Inferior parietal cortex (tissue), 1 donor: ENCODE data around the gene IER5L.
"Not testable (repeated sequence)": the region's sequence is repeated elsewhere in the genome, so short reads cannot be mapped to it uniquely, and the experiment has no call there.

Experiments used
- DNase-seq: peaks from one replicate; pipeline ENCODE4 v3.0.0-alpha.2; 2016; ENCODE audit errors: extremely low spot score

IER5L gene

DNA sequence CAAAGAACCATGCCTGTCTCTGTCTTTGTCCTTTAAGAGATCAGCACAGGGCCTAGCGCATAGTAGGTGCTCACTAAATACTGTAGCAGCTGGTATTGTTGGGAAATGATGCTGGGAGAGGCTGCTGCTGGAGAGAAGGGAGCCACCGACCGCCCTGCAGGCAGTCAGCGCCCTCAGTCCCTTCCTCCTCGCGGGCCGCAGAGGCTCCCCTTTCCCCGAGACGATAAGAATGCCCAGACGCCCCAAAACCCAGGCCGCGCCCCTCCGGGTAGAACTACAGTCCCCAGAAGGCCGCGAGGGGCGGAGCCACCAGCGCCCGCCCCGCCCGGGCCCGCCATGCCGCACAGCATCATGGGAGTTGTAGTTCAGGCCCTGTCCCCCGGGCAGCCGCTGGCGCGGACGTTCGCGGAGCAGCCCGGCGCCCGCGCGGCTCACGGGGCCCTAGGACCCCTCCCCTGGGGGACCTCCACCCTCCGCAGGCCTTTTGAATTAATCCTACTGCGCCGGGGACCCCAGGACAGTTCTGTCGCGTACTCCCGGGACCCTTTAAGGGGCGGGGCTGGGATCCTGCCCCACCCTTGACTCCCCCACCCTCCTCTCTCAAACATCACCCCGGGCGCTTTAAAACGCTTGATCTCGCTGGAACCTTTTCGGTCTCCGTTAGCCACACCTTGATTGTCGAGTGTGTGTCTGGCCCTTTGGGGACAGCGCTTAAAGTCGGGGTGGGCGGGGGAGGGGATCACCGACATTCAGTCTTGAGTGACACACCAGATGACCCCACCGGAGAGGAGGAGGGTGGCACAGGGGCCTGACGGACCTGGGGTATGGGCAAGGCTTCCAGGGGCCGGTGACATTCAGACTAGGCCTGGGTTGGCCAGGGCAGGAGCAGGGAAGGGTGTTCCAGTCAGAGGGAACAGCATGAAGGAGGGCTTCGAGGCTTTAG, 24.8 kb upstream of the IER5L start:
- DNase-seq, result peak; percentile 89

DNA sequence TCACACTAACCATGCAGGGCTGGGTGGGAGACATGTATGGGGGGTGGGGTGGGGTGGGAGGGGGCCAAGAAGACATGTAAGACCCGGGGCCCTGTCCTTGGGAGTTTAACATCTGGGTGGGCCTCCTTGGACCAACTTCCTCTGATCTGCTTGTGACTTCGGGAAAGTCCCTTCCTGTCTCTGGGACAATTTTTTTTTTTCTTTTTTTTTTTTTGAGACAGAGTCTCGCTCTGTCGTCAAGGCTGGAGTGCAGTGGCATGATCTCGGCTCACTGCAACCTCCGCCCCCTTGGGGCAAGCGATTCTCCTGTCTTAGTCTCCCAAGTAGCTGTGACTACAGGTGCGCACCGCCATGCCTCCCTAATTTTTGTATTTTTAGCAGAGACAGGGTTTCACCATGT, 23.8 kb upstream of the IER5L start:
- no peak for DNase-seq

DNA sequence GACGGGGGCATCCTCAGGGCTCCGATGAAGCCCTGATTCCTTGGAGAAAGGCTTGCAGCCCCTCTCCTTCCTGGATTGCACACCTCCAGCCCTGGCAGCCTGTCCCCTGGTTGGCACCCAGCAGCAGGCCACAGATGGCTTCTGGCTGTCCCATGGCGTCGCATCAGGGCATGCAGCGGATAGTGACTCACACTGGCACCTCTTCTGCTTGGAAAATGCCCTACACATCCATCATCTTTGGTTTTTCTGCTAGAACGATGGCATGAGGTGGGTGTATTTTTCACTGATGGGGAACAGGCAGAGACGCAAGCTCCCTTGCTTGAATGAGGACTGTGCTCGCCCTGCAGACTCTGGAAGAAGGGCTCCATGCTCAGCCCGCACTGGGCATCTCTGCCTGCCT, 23.2 kb upstream of the IER5L start:
- DNase-seq, result peak; percentile 16

DNA sequence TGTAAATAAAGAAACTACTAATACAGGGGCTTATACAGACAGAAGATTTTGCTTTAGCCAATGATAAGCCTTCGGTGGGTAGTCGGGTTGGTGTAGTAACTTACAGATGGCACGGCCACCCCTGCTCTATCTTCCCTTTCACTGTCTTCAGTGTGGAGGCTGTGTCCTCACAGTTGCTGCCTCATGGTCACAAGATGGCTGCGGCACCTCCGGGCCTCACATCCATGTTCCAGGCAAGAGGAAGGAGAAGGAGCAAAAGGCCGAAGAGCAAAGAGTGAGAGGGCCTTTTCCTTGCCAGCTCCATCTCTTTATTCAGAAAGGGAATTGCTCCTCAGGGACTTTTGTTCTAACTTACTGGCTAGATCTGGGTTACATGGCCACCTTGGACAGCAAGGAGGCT, 22.2 kb upstream of the IER5L start:
- no peak for DNase-seq

DNA sequence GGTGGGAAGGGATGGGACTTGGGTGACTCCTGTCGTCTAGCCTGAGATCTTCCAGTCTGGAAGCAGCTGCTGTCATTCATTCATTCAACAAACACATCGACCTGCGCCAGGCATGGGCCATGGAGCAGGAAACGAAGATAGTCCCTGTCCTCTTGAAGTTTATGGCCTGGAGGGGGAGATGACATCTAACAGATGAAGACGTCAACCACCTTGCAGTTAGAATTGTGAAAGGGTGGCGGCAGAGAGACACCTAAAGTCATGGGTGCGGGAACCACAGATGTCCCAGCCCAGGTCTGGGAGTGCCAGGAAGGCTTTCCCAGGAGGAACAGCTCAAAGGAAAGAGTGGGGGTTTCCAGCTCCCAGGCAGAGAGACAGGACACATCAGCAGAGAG, 21.0 kb upstream of the IER5L start:
- no peak for DNase-seq

DNA sequence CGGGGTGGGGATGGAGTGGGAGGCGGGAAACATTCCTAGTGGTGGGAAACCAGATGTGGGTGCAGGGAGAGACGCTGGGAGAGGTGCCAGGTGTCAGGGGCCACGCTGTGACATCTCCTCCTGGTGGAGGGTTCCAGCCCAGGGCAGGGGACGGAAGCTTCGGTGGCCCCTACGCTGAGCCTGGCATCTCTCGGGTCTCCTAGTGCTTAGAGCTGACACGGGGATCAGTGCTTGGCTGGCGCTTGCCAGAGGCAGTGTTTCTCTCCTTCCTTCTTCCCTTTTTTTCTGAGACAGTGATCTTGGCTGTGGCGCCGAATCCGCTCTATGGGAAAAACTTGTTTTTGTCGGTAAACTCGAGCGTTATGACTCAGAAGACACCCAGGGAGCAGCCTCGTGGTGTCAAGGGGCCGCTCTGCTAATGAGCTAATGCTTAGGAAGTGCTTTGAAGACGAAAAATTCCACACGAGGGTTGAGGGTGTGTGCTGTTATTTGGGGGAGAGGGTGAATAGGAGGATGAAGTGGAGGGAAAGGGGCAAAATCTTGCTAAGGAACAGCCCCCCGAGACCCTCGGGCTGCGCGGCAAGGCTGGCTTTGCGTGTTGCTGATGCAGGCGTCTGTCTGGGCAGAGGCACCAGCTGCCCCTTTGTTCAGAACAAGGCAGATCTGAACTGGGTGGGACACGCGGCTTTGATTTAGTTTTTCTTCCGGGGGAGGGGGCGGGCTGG, 20.4 kb upstream of the IER5L start:
- no peak for DNase-seq

DNA sequence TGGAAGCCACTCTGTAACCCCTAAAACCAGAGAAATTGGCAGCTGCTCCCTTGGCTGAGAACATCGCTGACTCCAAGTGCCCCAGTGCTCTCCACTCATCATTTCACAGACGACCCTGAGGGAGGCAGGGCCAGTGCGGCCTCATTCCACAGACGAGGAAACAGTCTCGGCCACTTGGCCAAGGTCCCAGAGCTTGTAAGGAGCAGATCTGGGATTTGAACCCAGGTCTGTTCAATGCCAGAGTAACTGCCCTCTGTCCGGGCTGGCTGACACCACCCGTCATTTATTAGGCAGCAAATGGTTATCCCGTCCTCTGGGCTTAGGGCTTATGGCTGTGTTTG, 19.9 kb upstream of the IER5L start:
- DNase-seq, result no peak

DNA sequence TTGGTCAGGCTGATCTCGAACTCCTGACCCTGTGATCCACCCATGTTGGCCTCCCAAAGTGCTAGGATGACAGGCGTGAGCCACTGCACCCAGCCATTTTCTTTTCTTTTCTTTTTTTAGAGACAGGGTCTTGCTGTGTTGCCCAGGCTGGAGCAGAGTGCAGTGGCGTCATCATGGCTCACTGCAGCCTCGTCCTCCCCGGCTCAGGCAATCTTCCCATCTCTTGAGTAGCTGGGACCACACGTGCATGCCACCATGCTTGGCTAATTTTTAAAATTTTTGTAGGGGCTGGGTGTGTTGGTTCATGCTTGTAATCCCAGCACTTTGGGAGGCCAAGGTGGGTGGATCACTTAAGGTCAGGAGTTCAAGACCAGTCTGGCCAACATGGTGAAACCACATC, 19.0 kb upstream of the IER5L start:
- not testable (repeated sequence) for DNase-seq

DNA sequence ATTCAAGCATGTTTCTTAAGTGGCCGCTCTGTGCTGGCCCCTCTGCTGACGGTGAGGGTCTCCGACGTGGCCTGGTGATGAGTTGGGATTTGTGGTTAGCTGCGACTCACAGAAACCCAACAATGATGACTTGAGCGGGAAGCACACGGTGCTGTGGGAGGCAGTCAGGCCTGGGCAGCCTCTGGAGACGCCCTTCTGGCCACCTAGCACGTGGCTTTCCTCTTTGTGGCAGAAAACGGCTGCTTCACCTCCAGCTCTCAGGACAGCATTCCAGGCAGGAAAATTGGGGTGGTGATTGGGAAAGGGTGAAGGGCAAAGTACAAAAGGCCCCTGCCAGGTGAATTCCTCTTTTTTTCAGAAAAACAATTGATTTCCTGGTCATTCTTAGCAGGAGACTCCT, 17.5 kb upstream of the IER5L start:
- DNase-seq, result no peak

DNA sequence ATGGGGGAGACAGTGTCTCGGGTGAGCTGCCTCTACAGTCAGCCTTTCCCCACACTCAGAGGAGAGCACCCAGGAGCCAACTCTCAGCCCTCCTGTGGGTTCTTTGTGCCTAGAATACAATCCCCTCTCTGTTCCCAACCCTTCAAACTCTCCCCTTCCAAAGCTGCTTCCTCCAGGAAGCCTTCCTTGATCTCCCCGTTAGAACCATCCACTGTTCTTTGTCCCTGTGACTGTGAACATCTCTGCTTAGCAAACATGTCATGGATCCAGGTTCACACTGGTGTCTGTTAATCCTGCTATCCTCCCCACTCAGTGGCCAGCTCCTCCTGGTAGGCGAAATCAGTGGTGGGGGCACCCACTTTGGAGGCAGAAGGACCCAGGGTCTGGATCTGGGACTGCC, 16.2 kb upstream of the IER5L start:
- DNase-seq, result no peak

DNA sequence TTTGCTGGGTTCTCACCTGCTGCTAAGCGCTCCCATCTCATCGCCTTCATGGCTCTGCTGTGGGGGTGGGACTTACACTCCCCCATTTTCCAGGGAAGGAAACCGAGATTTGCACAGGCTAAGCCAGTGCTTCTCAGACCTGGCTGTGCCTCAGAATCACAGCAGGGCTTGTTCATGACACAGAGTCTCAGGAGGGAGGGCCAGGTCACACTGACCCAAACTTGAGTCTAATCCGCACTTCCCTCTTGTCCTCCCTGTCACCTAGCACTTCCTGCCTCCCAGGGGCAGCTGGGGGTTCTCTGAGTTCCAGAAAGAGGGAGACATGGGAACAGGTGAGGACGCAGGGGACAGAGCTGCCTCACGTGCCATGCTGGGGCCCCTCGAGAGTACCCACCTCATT, 15.6 kb upstream of the IER5L start:
- DNase-seq, result no peak

DNA sequence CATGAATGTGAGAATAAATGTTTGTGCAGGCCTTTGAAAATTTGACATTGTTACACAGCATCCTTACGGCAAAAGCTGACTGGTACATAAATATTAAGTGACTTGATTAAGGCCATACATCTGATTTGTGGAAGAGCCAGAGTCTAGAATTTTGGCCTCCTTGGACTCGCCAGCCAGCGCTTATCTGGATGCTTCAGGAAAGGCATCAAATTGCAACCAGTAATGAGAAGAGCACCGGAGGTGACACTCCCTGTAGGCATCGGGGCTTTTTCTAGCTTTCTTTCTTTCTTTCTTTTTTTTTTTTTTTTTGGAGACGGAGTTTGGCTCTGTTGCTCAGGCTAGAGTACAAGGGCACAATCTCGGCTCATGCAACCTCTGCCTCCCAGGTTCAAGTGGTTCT, 13.2 kb upstream of the IER5L start:
- DNase-seq, result no peak

DNA sequence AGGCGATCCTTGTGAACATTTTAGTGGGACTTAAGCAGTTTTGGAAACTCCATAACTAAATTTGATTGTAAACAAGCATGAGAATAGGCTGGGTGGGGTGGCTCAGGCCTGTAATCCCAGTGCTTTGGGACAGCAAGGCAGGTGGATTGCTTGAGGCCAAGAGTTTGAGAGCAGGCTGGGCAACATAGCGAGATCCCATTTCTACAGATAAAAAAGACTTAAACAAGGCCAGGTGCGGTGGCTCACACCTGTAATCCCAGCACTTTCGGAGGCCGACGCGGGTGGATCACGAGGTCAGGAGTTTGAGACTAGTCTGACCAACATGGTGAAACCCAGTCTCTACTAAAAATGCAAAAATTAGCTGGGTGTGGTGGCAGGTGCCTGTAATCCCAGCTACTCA, 11.9 kb upstream of the IER5L start:
- not testable (repeated sequence) for DNase-seq

DNA sequence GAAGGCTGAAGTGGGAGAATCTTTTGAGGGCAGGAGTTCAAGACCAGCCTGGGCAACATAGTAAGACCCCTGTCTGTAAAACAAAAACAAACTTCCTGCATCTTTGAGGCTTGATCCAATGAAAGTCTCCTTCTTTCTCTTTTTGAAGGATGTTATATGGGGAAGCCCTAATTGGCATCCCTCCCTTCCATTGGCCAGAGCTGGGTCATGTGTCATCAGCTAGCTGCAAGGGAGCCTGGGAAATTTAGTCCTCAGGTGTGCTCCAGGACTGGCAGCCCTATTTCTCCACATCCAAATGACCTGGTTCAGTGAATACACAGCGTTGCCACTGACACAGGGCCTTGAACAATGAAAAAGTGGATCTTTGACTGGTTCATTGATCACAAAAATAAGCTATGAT, 9.0 kb upstream of the IER5L start:
- no peak for DNase-seq

DNA sequence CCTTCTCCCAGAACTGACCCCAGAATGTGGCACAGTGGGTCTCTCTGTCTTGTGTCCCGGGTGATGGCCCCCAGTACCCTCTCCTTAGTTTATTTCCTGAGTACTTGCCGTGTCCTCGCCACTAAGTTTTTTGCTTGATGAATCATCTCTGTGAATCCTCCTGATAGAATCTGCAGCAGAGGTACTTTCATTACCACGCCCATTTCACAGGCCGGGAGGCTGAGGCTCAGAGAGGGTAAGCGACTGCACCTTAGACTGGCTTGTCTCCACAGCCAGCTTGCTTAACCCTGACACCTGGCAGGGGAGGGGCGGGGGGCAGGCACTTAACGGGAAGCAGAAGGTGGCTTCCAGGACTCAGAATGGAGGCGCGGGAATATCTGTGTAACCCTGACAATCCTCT, 7.9 kb upstream of the IER5L start:
- DNase-seq, result no peak

DNA sequence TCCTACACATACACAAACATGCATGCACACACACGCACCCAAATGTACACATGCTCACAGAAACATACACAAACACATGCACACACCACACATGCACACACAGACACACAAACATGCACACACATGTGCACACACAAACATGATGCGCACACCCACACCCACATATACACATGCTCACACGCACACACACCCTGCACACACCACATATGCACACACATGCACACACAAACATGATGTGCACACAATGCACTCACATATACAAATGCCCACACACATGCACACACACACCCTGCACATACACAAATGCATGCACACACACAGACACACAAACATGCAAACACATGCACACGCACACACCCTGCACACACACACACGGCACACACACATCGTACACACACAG, 7.3 kb upstream of the IER5L start:
- DNase-seq, result no peak

DNA sequence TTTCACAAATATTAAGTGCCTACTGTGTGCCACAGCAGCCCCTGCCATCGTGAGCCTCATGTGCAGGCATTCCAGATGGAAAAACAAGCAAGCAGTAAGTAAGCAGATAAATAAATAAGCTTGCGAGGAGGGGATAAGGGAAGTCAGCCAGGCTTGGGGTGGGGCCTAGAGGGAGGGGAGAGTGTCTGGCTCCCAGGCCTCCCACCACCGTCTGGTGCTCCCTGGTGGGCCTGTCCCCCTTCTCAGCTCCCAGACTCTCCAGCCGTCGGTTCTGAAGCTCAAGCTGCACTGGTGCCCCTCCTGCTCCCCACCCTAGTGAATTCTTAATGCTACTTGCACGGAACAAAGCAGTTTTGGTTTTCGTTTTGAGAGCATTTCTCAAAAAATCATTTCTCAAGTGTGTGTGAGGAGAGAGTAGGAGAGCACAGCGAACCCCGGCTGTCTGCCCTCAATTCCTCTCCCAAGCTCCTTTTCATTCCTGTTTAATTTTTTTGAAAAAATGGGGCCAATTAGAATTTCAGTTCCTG, 6.6 kb upstream of the IER5L start:
- no peak for DNase-seq

DNA sequence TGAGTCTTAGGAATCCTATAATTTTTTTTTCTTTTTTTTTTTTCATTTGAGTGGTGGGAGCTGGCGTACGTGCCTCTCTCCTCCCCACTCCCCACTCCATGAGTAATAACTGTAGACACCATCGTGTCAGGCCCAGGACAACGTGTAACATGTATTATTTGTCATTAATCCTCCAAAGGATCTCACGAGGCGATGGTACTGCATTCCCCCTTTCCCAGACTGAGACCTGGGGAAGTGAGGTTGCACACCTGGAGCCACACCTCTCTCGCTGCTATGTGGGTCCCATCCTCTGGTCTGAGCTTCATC, 6.1 kb upstream of the IER5L start:
- DNase-seq, result no peak

DNA sequence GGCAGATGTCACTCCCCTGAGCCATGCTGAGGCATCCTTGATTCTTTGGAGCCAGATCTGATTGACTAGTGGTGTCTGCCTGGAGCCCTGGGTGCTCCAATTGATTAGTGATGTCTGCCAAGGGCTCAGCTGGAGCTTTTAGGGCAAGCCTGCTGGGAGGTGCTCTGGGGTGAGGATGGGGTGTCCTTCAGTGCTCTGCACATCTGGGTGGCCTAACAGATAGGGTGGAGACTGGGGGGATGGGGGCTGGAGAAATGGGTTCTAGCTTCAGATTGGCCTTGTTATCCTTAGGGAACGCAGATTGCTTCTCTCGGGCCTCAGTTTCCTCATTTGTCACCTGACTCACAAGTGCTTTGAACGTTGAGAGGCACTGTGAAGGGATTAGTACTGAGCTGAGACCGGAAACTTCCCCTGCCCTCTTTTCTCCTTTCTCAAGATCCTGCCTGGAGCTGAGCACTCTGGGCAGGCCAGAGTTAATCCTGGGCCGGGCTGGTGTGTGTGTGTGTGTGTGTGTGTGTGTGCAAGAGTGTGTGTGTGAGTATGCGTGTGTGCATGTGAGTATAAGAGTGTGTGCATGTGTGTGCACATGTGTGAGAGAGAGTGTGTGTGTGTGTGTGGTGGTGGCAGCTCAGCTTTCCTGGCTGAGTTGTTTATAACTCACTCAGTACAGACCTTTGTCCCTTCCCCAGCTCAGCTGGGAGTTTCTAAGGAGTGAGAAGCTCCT, 5.6 kb upstream of the IER5L start:
- no peak for DNase-seq

DNA sequence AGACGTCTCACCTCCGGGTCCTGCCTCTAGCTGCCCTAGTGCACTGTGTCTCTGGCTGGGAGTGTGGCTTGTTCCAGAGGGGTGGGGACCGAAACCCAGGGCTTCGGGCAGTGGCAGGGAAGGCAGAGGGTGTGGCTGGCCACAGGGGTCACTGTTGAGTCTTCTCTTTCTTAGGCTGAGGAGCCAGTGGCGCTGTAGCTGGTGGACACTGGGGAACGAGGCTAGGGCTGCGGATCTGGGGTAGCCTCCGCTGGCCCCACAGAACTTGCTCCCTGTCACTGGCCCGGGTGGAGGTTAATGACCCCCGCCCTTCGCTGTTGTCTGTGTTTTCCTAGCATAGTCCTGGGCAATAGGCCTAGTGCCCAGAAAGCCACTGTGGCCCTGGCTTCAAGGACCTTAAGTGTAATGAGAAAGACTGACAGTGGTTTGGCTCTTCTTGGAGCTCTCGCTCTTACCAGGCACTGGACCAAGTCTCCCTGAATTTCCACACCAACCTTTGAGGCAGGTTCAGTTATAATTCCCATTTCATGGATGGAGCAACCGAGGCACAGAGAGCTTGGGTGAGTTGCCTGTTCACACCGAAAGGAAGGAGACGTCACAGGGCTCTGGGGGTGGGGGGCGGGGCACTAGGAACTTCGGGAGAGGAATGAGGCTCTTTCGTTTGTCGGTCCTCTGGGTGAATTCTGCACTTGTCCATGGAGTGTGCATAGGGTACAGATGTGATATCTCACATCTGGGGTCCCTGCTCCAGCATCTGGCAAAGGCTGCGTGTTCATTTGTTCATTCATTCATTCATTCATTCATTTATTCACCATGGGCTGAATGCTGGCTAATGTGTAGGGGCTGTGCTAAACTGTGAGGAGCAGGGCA, 4.8 kb upstream of the IER5L start:
- no peak for DNase-seq

DNA sequence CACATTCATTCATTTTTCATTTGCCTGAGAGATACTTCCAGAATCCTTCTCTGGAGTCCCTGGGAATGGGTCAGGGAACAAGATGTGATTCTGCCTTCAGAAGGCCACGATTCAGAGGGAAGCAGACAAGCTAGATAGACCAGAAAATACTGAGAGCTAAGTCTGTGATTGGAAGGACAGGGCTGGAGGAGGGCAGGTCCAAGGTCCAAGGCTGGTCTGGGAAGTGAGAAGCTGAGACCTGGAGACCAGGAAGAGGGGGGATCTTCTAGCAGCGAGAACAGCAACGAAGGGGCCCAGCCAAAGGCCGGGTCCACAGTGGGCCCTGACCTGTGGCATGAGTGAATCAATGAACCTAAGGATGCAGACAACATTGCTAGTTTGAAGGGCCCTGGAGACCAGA, 4.1 kb upstream of the IER5L start:
- no peak for DNase-seq

DNA sequence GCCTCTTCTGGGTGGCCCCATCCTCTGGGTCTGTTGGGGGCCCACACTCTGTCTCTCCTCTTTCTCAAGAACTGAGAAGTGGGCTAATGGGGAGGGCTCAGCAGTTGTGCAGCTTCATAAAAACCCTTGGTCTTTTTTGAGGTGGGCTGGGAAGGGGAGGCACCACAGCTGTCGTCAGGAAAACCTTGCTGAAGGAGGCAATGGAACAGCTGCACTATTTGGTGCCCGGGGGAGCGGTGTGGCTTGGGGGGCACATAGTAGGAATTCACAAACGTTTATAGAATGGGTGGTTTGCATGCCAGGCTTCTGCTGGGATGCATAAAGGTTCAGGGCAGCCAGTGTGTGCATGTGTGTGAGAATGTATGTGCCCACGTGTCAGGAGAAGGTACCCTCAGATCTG, 3.2 kb upstream of the IER5L start:
- DNase-seq, result no peak
